K562 (cell line): ENCODE data around the gene MAST4. TPM values are rescaled to one million over a fixed set of nuclear protein-coding genes. Genes with fewer than 3 reads are reported as not detected.

ENCODE experiments used
- ATAC-seq: fragments of 200-7000 bp; cut with Tn5 transposase; 3 replicates; pipeline ENCODE4 v1.9.1; 2020; ENCODE audit warnings: moderate library complexity
- BruUV-seq: library from RNA; stranded (reverse); fragments of 400-500 nt; replicated peaks from 2 replicates; lab custom pipeline; 2021; lab: Mats Ljungman, UMichigan
- CTCF ChIA-PET: fragments of 300-600 bp; formaldehyde crosslinking; extraction: SDS; loops from one replicate; lab custom pipeline; 2021; ENCODE audit warnings: low intra/inter-chr PET ratio; lab: Yijun Ruan, JAX
- POLR2A ChIA-PET: fragments of 300-600, 350-650 bp; sonication (Branson Sonifier 250); formaldehyde crosslinking; extraction: SDS; loops from one replicate; lab custom pipeline; 2021; ENCODE audit warnings: antibody characterized with exemption, inconsistent platforms; lab: Yijun Ruan, JAX
- DNase-seq, 4 experiments: peaks; one replicate each; pipeline versions ENCODE4 v3.0.0 to v3.0.0-alpha.2; 2011 to 2018; ENCODE audit warnings: low spot score in 3 of 4, mixed read lengths in 3 of 4; ENCODE audit errors: extremely low read depth in 1 of 4
- FAIRE-seq: peaks from 2 replicates; lab custom pipeline; 2011; peaks lifted over from hg19 to GRCh38; lab: Jason Lieb, UNC
- H2AFZ ChIP-seq: 2 replicates; pipeline ENCODE4 v1.6.0; 2011; ENCODE audit warnings: low read depth, low read length, control low read depth, inconsistent platforms
- H3K27ac ChIP-seq: fragments of 200-600 bp; 3 replicates; pipeline ENCODE4 v1.8.0; 2011; ENCODE audit warnings: low read depth, mild to moderate bottlenecking, control low read depth, inconsistent platforms, low read length, moderate library complexity, mixed read lengths; ENCODE audit errors: extremely low read depth
- H3K27me3 ChIP-seq, 2 experiments: fragments of 300-600 bp in 1 of 2; 2 replicates in 1 of 2; 3 replicates in 1 of 2; pipeline versions ENCODE4 v1.6.0 to v1.8.0; 2011; ENCODE audit warnings: inconsistent platforms in 2 of 2, low read length in 2 of 2, mild to moderate bottlenecking in 1 of 2, mixed read lengths in 1 of 2, moderate library complexity in 1 of 2; ENCODE audit not compliant: control insufficient read depth in 2 of 2, insufficient read depth in 2 of 2
- H3K36me3 ChIP-seq: fragments of 300-600 bp; 3 replicates; pipeline ENCODE4 v1.8.0; 2011; ENCODE audit warnings: mild to moderate bottlenecking, low read length, inconsistent platforms; ENCODE audit not compliant: control insufficient read depth, insufficient read depth
- H3K4me1 ChIP-seq, 2 experiments: fragments of 200-600 bp in 1 of 2; replicated peaks in 1 of 2; 2 replicates in 1 of 2; 3 replicates in 1 of 2; pipeline versions ENCODE4 v1.5.1 to v1.8.0; 2011; ENCODE audit warnings: inconsistent platforms in 2 of 2, low read length in 2 of 2, mild to moderate bottlenecking in 1 of 2, mixed read lengths in 1 of 2, moderate library complexity in 1 of 2; ENCODE audit not compliant: control insufficient read depth in 2 of 2, insufficient read depth in 2 of 2
- H3K4me2 ChIP-seq: 2 replicates; pipeline ENCODE4 v1.6.1; 2011; ENCODE audit warnings: low read length, control low read depth, inconsistent platforms, mixed read lengths; ENCODE audit not compliant: insufficient read depth
- H3K4me3 ChIP-seq: fragments of 200-600 bp; sonication (generic), shearing (Covaris generic); 2 replicates; pipeline ENCODE4 v1.5.1; 2016; ENCODE audit warnings: control low read depth, inconsistent platforms
- H3K79me2 ChIP-seq: fragments of 200-600 bp; 3 replicates; pipeline ENCODE4 v1.8.0; 2011; ENCODE audit warnings: low read length, inconsistent platforms; ENCODE audit not compliant: control insufficient read depth, insufficient read depth
- H3K9ac ChIP-seq, 2 experiments: 2 replicates each; pipeline versions ENCODE4 v1.6.0 to v1.6.1; 2011; ENCODE audit warnings: low read depth in 2 of 2, low read length in 2 of 2, control low read depth in 1 of 2, inconsistent platforms in 1 of 2, mild to moderate bottlenecking in 1 of 2, mixed read lengths in 1 of 2; ENCODE audit not compliant: insufficient read depth in 1 of 2
- H3K9me1 ChIP-seq: one replicate; pipeline ENCODE4 v1.6.0; 2011; ENCODE audit warnings: inconsistent platforms, mild to moderate bottlenecking, low read length, moderate library complexity; ENCODE audit not compliant: control insufficient read depth, insufficient read depth
- H3K9me3 ChIP-seq: replicated peaks from 2 replicates; pipeline ENCODE4 v1.5.1; 2011; ENCODE audit warnings: low read depth, low read length, inconsistent platforms; ENCODE audit not compliant: control insufficient read depth, insufficient read depth
- H4K20me1 ChIP-seq: replicated peaks from 2 replicates; pipeline ENCODE4 v1.6.1; 2011; ENCODE audit warnings: low read length, inconsistent platforms, mixed read lengths; ENCODE audit not compliant: control insufficient read depth, insufficient read depth
- MAZ ChIP-seq, 2 experiments: fragments of 450-650 bp in 1 of 2; sonication (generic) in 1 of 2; formaldehyde crosslinking; IDR thresholded peaks in 1 of 2; conservative IDR thresholded peaks in 1 of 2; 2 replicates each; pipeline versions ENCODE4 v1.4.0 to v1.5.0; 2020; ENCODE audit warnings: mild to moderate bottlenecking in 1 of 2, missing genetic modification reagents in 1 of 2
- NFE2L1 ChIP-seq: fragments of 450-650 bp; IDR thresholded peaks from 2 replicates; pipeline ENCODE4 v1.6.1; 2016; ENCODE audit warnings: missing genetic modification characterization, low read depth, mild to moderate bottlenecking, missing compliant biosample characterization, moderate library complexity, borderline replicate concordance
- NR0B1 ChIP-seq: fragments of 450-650 bp; IDR thresholded peaks from one replicate; pipeline ENCODE4 v1.6.1; 2018; ENCODE audit warnings: mild to moderate bottlenecking, moderate library complexity; ENCODE audit not compliant: partially characterized antibody
- PHF21A ChIP-seq: fragments of 450-650 bp; IDR thresholded peaks from 2 replicates; pipeline ENCODE4 v1.6.1; 2017; ENCODE audit warnings: low read depth, borderline replicate concordance
- TEAD2 ChIP-seq: fragments of 450-650 bp; IDR thresholded peaks from 2 replicates; pipeline ENCODE4 v1.6.1; 2016; ENCODE audit warnings: missing genetic modification characterization, control low read depth, missing compliant biosample characterization
- ZBTB7A ChIP-seq: IDR thresholded peaks from 2 replicates; pipeline ENCODE4 v1.6.1; 2011; ENCODE audit warnings: low read depth, mild to moderate bottlenecking, low read length, moderate library complexity, borderline replicate concordance; ENCODE audit not compliant: control insufficient read depth
- ZKSCAN8 ChIP-seq: fragments of 200-800 bp; sonication (Bioruptor generic); IDR thresholded peaks from 2 replicates; pipeline ENCODE4 v1.6.1; 2016; ENCODE audit warnings: missing genetic modification characterization, missing compliant biosample characterization
- ZNF507 ChIP-seq: conservative IDR thresholded peaks from 2 replicates; pipeline ENCODE4 v1.6.1; 2017; ENCODE audit warnings: missing genetic modification characterization, missing compliant biosample characterization
- ZNF518B ChIP-seq: fragments of 250-450 bp; sonication (Bioruptor Pico); IDR thresholded peaks from 2 replicates; pipeline ENCODE4 v1.5.0; 2021; ENCODE audit warnings: mild to moderate bottlenecking, moderate library complexity
- ZNF830 ChIP-seq: fragments of 250-450 bp; sonication (Bioruptor Pico); IDR thresholded peaks from 2 replicates; pipeline ENCODE4 v1.5.0; 2021; ENCODE audit warnings: mild to moderate bottlenecking
- WGBS: fragments of 100-300 bp; shearing (Covaris generic); methylation state at CpG from one replicate; pipeline ENCODE4 v1.1.6; 2016; ENCODE audit warnings: low coverage, mixed read lengths; ENCODE audit not compliant: insufficient coverage; ENCODE audit errors: missing lambda C conversion rate; 5-methylcytosine and 5-hydroxymethylcytosine counted together
- in situ Hi-C: fragments of 300-500 bp; cut with MboI; formaldehyde crosslinking; loops from 4 replicates; pipeline ENCODE4 v1.15.0; 2018; ENCODE audit warnings: inconsistent platforms, mixed read lengths
- intact Hi-C: fragments of 100-400 bp; cut with micrococcal nuclease; formaldehyde crosslinking; loops from 2 replicates; pipeline ENCODE4 v1.14.2; 2022
- polyA plus RNA-seq, 8 experiments: library from polyadenylated mRNA; depleted of rRNA in 4 of 8; stranded (reverse) in 5 of 8; unstranded in 3 of 8; fragments of >200 nt; fragmentation: Nextera tagmentation in 2 of 8; fragmentation: Illumina TruSeq in 1 of 8; extraction: Ambion mirVana in 2 of 8; extraction: Trizol in 1 of 8; gene quantifications; 2 replicates each; pipeline versions ENCODE4 v1.2.1 to v1.2.3, GENCODE V29; 2011 to 2014; ENCODE audit warnings: inconsistent platforms in 1 of 8, missing spikeins in 1 of 8
- total RNA-seq, 7 experiments: library from RNA; depleted of rRNA in 6 of 7; stranded (reverse); fragments of >200 nt in 6 of 7; fragmentation: Illumina TruSeq in 2 of 7; extraction: Trizol in 2 of 7; gene quantifications; 2 replicates each; pipeline versions ENCODE4 v1.2.1 to v1.2.3, GENCODE V29; 2011 to 2021; ENCODE audit warnings: low replicate concordance in 1 of 7

MAST4 gene
- total and polyA plus RNA-seq, 9 of the 15 experiments (the other 6 are each of a cell fraction or from before 2014, with no cell fraction given), result 0.88 to 10.1 (median 5.2) TPM

GRCh38 chr5:66546541-66546940 is 49.7 kb upstream of the MAST4 start:
- Histone ChIP-seq H3K4me2 (no peak overlapping the region), H3K9me3 (no peaks in the 10 kb centered on the region), H4K20me1 (no peaks in the 10 kb centered on the region), H3K4me3 (no peak overlapping the region), H2AFZ (no peak overlapping the region), H3K27ac (no peak overlapping the region), H3K9me1 (no peaks in the 10 kb centered on the region), H3K79me2 (no peaks in the 10 kb centered on the region), H3K4me1 (no peaks in the 10 kb centered on the region), H3K27me3 (no peaks in the 10 kb centered on the region), H3K9ac (no peak overlapping the region), H3K36me3 (no peaks in the 10 kb centered on the region)
- CTCF ChIA-PET, result no interaction called here
- POLR2A ChIA-PET, result no interaction called here
- in situ Hi-C loops, result no loop called here
- no peak for TF ChIP-seq TEAD2 (tag)
- TF ChIP-seq ZNF507 (tag), result peak; percentile 67
- no peak for DNase-seq
- BruUV-seq, result no TSS peak
- intact Hi-C loops, result no loop called here
- FAIRE-seq, result no peak
- no peak for ATAC-seq

GRCh38 chr5:66551338-66551737 is 44.9 kb upstream of the MAST4 start:
- H3K79me2 ChIP-seq, result no peaks in the 10 kb centered on the region
- 0% methylated on average over 2 of the region's 2 CpGs for WGBS
- CTCF ChIA-PET, result no interaction called here
- no peak overlapping the region for H3K4me2 ChIP-seq
- no peak overlapping the region for H2AFZ ChIP-seq
- H3K36me3 ChIP-seq, result no peaks in the 10 kb centered on the region
- POLR2A ChIA-PET, result no interaction called here
- no peaks in the 10 kb centered on the region for H3K4me1 ChIP-seq
- intact Hi-C loops, result no loop called here
- H3K9me1 ChIP-seq, result no peaks in the 10 kb centered on the region
- DNase-seq (no peak), FAIRE-seq (no peak), ATAC-seq (no peak)
- no peaks in the 10 kb centered on the region for H3K27me3 ChIP-seq
- no peak overlapping the region for H3K9ac ChIP-seq
- no peak overlapping the region for H3K4me3 ChIP-seq
- H3K27ac ChIP-seq, result no peak overlapping the region
- in situ Hi-C loops, result no loop called here
- H4K20me1 ChIP-seq, result no peaks in the 10 kb centered on the region
- no TSS peak for BruUV-seq
- no peaks in the 10 kb centered on the region for H3K9me3 ChIP-seq
- no peak for TF ChIP-seq ZKSCAN8 (CRISPR knock-in tag)
- no peak for TF ChIP-seq MAZ (CRISPR knock-in tag; conservative IDR thresholded peaks at IDR 0.05 in 1 of 2, IDR thresholded peaks at IDR 0.05 in 1 of 2)
- TF ChIP-seq NFE2L1 (tag), result no peak
- no peak for TF ChIP-seq PHF21A
- TF ChIP-seq ZNF518B, result no peak
- no peak for TF ChIP-seq ZBTB7A
- no peak for TF ChIP-seq ZNF830
- no peak for TF ChIP-seq NR0B1
